ENCODE data around the gene METRN.
"Not testable (repeated sequence)": the region's sequence is repeated elsewhere in the genome, so short reads cannot be mapped to it uniquely, and the experiment has no call there.

The METRN gene

DNA sequence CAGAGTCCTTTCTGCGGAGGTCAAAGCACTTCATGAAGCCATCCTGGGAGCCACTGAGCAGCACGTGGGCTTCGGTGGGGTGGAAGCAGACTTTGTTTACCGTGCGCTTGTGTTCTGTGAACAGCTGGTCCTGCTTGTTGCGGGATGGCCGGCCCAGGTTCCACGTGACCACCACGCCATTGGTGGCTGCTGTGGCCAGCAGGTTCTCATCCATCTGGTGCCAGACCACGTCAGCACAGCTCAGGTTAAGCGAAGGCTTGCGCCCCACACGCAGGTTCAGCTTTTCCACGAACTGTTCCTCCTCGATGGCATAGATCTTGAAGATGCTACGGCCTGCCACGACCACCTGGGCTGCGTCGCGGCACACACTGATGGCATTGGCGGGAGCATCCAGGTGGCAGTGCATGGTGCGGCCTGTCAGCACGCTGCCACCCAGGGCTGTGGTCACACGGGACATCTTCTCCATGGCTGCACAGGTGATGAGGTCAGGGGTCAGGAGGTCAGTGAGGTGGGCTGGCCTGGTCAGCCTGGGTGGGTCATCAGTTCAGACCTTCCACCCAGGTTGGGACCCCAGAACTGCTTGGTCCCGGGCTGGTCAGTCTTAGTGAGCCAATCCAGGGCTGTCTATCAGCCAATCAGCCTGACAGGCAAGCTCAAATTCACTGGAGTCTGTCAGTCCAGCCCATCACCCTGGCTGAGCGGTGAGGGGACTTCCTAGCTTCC lies 25.6 kb upstream of the METRN start:
- H3K79me2 ChIP-seq (ENCODE audit: insufficient read depth, low read length): peaks cover 8% of the 10 kb centered on the region
- TF ChIP-seq CTCF (conservative IDR thresholded peaks at IDR 0.05; ENCODE audit: low read length) (no peak), EZH2phosphoT487 (IDR thresholded peaks at IDR 0.05; ENCODE audit: borderline replicate concordance) (no peak)
- no peak overlapping the region for H2AFZ ChIP-seq (ENCODE audit: low read length)
- peaks cover 9% of the 10 kb centered on the region for H3K4me1 ChIP-seq (ENCODE audit: insufficient read depth, low read length, poor library complexity, severe bottlenecking)
- no peaks in the 10 kb centered on the region for H4K20me1 ChIP-seq (ENCODE audit: insufficient read depth, low read length, poor library complexity, severe bottlenecking)
- H3K27me3 ChIP-seq (ENCODE audit: insufficient read depth, low read length, poor library complexity, severe bottlenecking): no peaks in the 10 kb centered on the region
- H3F3A ChIP-seq (ENCODE audit: low read depth): no peaks in the 10 kb centered on the region
- peak overlapping the region; percentile 78 for H3K9ac ChIP-seq (ENCODE audit: low read depth, low read length, poor library complexity, severe bottlenecking)
- peak overlapping the region; percentile 94 for H3K4me3 ChIP-seq (ENCODE audit: low read length, poor library complexity, severe bottlenecking)
- H3K36me3 ChIP-seq (ENCODE audit: insufficient read depth, low read length): no peaks in the 10 kb centered on the region
- no peaks in the 10 kb centered on the region for H3K9me2 ChIP-seq (replicated peaks; ENCODE audit: low read depth, low read length)
- H3K4me2 ChIP-seq (ENCODE audit: low read depth, low read length, poor library complexity, severe bottlenecking): peak overlapping the region; percentile 88
- H3K9me3 ChIP-seq (ENCODE audit: insufficient read depth, low read depth, low read length): no peaks in the 10 kb centered on the region

DNA sequence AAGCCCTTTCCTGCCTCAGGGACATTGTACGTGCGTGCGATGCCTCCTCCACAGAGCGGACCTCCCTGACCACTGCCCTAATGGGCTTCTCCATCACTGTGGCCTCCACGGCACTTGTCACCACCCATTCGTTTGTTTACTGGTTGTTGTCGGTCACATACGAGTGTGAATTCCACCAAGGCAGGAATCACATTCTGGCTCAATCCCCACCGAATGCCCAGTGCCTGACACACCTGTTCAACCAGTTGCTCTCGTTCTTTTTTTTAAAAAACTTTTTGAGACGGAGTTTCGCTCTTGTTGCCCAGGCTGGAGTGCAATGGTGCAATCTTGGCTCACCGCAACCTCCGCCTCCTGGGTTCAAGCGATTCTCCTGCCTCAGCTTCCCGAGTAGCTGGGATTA lies 23.7 kb upstream of the METRN start:
- H3F3A ChIP-seq (ENCODE audit: low read depth); H2AFZ ChIP-seq (ENCODE audit: low read length); H3K9me3 ChIP-seq (ENCODE audit: insufficient read depth, low read depth, low read length); H3K9me2 ChIP-seq (replicated peaks; ENCODE audit: low read depth, low read length); H3K27me3 ChIP-seq (ENCODE audit: insufficient read depth, low read length, poor library complexity, severe bottlenecking); H3K79me2 ChIP-seq (ENCODE audit: insufficient read depth, low read length); H3K4me3 ChIP-seq (ENCODE audit: low read length, poor library complexity, severe bottlenecking); H3K4me1 ChIP-seq (ENCODE audit: insufficient read depth, low read length, poor library complexity, severe bottlenecking); H4K20me1 ChIP-seq (ENCODE audit: insufficient read depth, low read length, poor library complexity, severe bottlenecking); H3K36me3 ChIP-seq (ENCODE audit: insufficient read depth, low read length); H3K9ac ChIP-seq (ENCODE audit: low read depth, low read length, poor library complexity, severe bottlenecking); H3K4me2 ChIP-seq (ENCODE audit: low read depth, low read length, poor library complexity, severe bottlenecking): not testable (repeated sequence)

- Histone ChIP-seq H3K27me3 (ENCODE audit: insufficient read depth, low read length, poor library complexity, severe bottlenecking) (no peaks in the 10 kb centered on the region), H3K9ac (ENCODE audit: low read depth, low read length, poor library complexity, severe bottlenecking) (no peak overlapping the region), H3K4me2 (ENCODE audit: low read depth, low read length, poor library complexity, severe bottlenecking) (no peak overlapping the region), H3K36me3 (ENCODE audit: insufficient read depth, low read length) (no peaks in the 10 kb centered on the region), H3K9me3 (ENCODE audit: insufficient read depth, low read depth, low read length) (no peaks in the 10 kb centered on the region), H3K4me1 (ENCODE audit: insufficient read depth, low read length, poor library complexity, severe bottlenecking) (peaks cover 9% of the 10 kb centered on the region), H3F3A (ENCODE audit: low read depth) (no peaks in the 10 kb centered on the region), H4K20me1 (ENCODE audit: insufficient read depth, low read length, poor library complexity, severe bottlenecking) (no peaks in the 10 kb centered on the region), H3K4me3 (ENCODE audit: low read length, poor library complexity, severe bottlenecking) (no peak overlapping the region), H3K79me2 (ENCODE audit: insufficient read depth, low read length) (peaks cover 8% of the 10 kb centered on the region), H3K9me2 (replicated peaks; ENCODE audit: low read depth, low read length) (no peaks in the 10 kb centered on the region), H2AFZ (ENCODE audit: low read length) (no peak overlapping the region)
- TF ChIP-seq EZH2phosphoT487 (IDR thresholded peaks at IDR 0.05; ENCODE audit: borderline replicate concordance): no peak
These were observed 22.4 kb upstream of the METRN start for GRCh38 chr16:692356-693108.

GRCh38 chr16:693364-693763 lies 21.6 kb upstream of the METRN start:
- Histone ChIP-seq H3K4me2 (ENCODE audit: low read depth, low read length, poor library complexity, severe bottlenecking) (no peak overlapping the region), H3K9me2 (replicated peaks; ENCODE audit: low read depth, low read length) (no peaks in the 10 kb centered on the region), H3K9me3 (ENCODE audit: insufficient read depth, low read depth, low read length) (no peaks in the 10 kb centered on the region), H3F3A (ENCODE audit: low read depth) (no peaks in the 10 kb centered on the region), H3K27me3 (ENCODE audit: insufficient read depth, low read length, poor library complexity, severe bottlenecking) (no peaks in the 10 kb centered on the region), H3K79me2 (ENCODE audit: insufficient read depth, low read length) (peaks cover 8% of the 10 kb centered on the region), H2AFZ (ENCODE audit: low read length) (no peak overlapping the region), H3K9ac (ENCODE audit: low read depth, low read length, poor library complexity, severe bottlenecking) (no peak overlapping the region), H3K4me1 (ENCODE audit: insufficient read depth, low read length, poor library complexity, severe bottlenecking) (peaks cover 9% of the 10 kb centered on the region), H3K36me3 (ENCODE audit: insufficient read depth, low read length) (no peaks in the 10 kb centered on the region), H4K20me1 (ENCODE audit: insufficient read depth, low read length, poor library complexity, severe bottlenecking) (no peaks in the 10 kb centered on the region), H3K4me3 (ENCODE audit: low read length, poor library complexity, severe bottlenecking) (no peak overlapping the region)
- TF ChIP-seq CTCF (conservative IDR thresholded peaks at IDR 0.05; ENCODE audit: low read length) (no peak), EZH2phosphoT487 (IDR thresholded peaks at IDR 0.05; ENCODE audit: borderline replicate concordance) (no peak)

Data from Loucy (cell line).